ENCODE measurements around the gene ZBTB16. TPM values are rescaled to one million over a fixed set of nuclear protein-coding genes. Genes with fewer than 3 reads are reported as not detected.

Gene ZBTB16
- total RNA-seq, 1 donor from 2014 or later = not detected

GRCh38 chr11:114092478-114092877 is 33.0 kb downstream of the ZBTB16 start:
- H3K4me1 Mint-ChIP-seq = peaks cover 12% of the 10 kb centered on the region
- no peak for DNase-seq (ENCODE audit: low spot score in 2 of 2, unreplicated experiment in 2 of 2)
- no peak overlapping the region for H3K4me3 Mint-ChIP-seq
- TF ChIP-seq, protein P1, sequence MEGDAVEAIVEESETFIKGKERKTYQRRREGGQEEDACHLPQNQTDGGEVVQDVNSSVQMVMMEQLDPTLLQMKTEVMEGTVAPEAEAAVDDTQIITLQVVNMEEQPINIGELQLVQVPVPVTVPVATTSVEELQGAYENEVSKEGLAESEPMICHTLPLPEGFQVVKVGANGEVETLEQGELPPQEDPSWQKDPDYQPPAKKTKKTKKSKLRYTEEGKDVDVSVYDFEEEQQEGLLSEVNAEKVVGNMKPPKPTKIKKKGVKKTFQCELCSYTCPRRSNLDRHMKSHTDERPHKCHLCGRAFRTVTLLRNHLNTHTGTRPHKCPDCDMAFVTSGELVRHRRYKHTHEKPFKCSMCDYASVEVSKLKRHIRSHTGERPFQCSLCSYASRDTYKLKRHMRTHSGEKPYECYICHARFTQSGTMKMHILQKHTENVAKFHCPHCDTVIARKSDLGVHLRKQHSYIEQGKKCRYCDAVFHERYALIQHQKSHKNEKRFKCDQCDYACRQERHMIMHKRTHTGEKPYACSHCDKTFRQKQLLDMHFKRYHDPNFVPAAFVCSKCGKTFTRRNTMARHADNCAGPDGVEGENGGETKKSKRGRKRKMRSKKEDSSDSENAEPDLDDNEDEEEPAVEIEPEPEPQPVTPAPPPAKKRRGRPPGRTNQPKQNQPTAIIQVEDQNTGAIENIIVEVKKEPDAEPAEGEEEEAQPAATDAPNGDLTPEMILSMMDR (IDR thresholded peaks at IDR 0.05; ENCODE audit: unreplicated experiment) = no peak
- H3K27ac Mint-ChIP-seq = no peak overlapping the region
- no peaks in the 10 kb centered on the region for H3K9me3 Mint-ChIP-seq
- H3K36me3 Mint-ChIP-seq = no peaks in the 10 kb centered on the region
- H3K27me3 Mint-ChIP-seq (ENCODE audit: low read depth) = peaks cover 63% of the 10 kb centered on the region

- Mint-ChIP-seq H3K4me3 (no peak overlapping the region), H3K9me3 (no peaks in the 10 kb centered on the region), H3K27ac (no peak overlapping the region), H3K4me1 (peaks cover 12% of the 10 kb centered on the region), H3K27me3 (ENCODE audit: low read depth) (peaks cover 63% of the 10 kb centered on the region), H3K36me3 (no peaks in the 10 kb centered on the region)
- TF ChIP-seq, protein P1 (IDR thresholded peaks at IDR 0.05; ENCODE audit: unreplicated experiment) = no peak
- no peak for DNase-seq (ENCODE audit: low spot score in 2 of 2, unreplicated experiment in 2 of 2)
Measured at GRCh38 chr11:114092953-114093352, 33.4 kb downstream of the ZBTB16 start.

- Mint-ChIP-seq H3K4me3 (no peak overlapping the region), H3K36me3 (no peaks in the 10 kb centered on the region), H3K9me3 (no peaks in the 10 kb centered on the region), H3K27me3 (ENCODE audit: low read depth) (peaks cover 66% of the 10 kb centered on the region), H3K4me1 (peaks cover 12% of the 10 kb centered on the region), H3K27ac (no peak overlapping the region)
- DNase-seq (ENCODE audit: low spot score in 2 of 2, unreplicated experiment in 2 of 2) = no peak
- TF ChIP-seq, protein P1 (IDR thresholded peaks at IDR 0.05; ENCODE audit: unreplicated experiment) = no peak
Measured at GRCh38 chr11:114094516-114094915, 35.0 kb downstream of the ZBTB16 start.

GRCh38 chr11:114095899-114096298 is 36.4 kb downstream of the ZBTB16 start:
- peaks cover 12% of the 10 kb centered on the region for H3K4me1 Mint-ChIP-seq
- no peak overlapping the region for H3K27ac Mint-ChIP-seq
- H3K9me3 Mint-ChIP-seq = no peaks in the 10 kb centered on the region
- H3K4me3 Mint-ChIP-seq = no peak overlapping the region
- no peak for DNase-seq (ENCODE audit: low spot score in 2 of 2, unreplicated experiment in 2 of 2)
- peaks cover 66% of the 10 kb centered on the region for H3K27me3 Mint-ChIP-seq (ENCODE audit: low read depth)
- no peaks in the 10 kb centered on the region for H3K36me3 Mint-ChIP-seq
- TF ChIP-seq, protein P1 (IDR thresholded peaks at IDR 0.05; ENCODE audit: unreplicated experiment) = no peak

DNA sequence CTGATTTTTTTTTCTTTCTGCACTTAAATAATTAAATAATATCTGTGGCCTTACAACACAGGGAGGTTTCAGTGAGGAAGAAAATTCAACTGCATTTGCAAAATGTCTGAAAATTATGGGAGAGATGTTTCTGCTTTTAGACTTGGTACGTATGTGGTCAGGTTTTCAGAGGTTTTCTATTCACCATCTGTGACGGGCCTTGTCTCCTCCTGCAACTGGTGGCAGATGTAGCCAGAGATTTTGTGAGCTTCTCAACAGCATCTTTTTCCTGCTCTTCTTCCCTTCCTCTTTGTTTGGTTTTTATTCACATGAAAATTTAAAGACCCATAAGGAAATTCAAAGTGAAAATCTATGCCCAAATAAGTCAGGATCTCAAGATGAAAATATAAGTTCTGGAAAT is 38.3 kb downstream of the ZBTB16 start:
- H3K36me3 Mint-ChIP-seq = no peaks in the 10 kb centered on the region
- TF ChIP-seq, protein P1 (IDR thresholded peaks at IDR 0.05; ENCODE audit: unreplicated experiment) = no peak
- no peak overlapping the region for H3K27ac Mint-ChIP-seq
- H3K27me3 Mint-ChIP-seq (ENCODE audit: low read depth) = peaks cover 70% of the 10 kb centered on the region
- peaks cover 7% of the 10 kb centered on the region for H3K4me1 Mint-ChIP-seq
- no peak overlapping the region for H3K4me3 Mint-ChIP-seq
- H3K9me3 Mint-ChIP-seq = no peaks in the 10 kb centered on the region
- no peak for DNase-seq (ENCODE audit: low spot score in 2 of 2, unreplicated experiment in 2 of 2)

- peaks cover 7% of the 10 kb centered on the region for H3K4me1 Mint-ChIP-seq
- H3K36me3 Mint-ChIP-seq = no peaks in the 10 kb centered on the region
- TF ChIP-seq, protein P1 (IDR thresholded peaks at IDR 0.05; ENCODE audit: unreplicated experiment) = no peak
- H3K9me3 Mint-ChIP-seq = no peaks in the 10 kb centered on the region
- DNase-seq (ENCODE audit: low spot score in 2 of 2, unreplicated experiment in 2 of 2) = no peak
- no peak overlapping the region for H3K4me3 Mint-ChIP-seq
- H3K27ac Mint-ChIP-seq = no peak overlapping the region
- H3K27me3 Mint-ChIP-seq (ENCODE audit: low read depth) = peaks cover 73% of the 10 kb centered on the region
Measured at GRCh38 chr11:114098927-114099326, 39.4 kb downstream of the ZBTB16 start.

Measured in mesothelial cell of epicardium (in vitro differentiated cells).